ENCODE measurements around the gene PDE10A. TPM values are rescaled to one million over a fixed set of nuclear protein-coding genes. Genes with fewer than 3 reads are reported as not detected.
"Not testable (repeated sequence)": the region's sequence is repeated elsewhere in the genome, so short reads cannot be mapped to it uniquely, and the experiment has no call there.

Gene PDE10A
- total RNA-seq, 1 donor from 2014 or later: 2.7 TPM

DNA sequence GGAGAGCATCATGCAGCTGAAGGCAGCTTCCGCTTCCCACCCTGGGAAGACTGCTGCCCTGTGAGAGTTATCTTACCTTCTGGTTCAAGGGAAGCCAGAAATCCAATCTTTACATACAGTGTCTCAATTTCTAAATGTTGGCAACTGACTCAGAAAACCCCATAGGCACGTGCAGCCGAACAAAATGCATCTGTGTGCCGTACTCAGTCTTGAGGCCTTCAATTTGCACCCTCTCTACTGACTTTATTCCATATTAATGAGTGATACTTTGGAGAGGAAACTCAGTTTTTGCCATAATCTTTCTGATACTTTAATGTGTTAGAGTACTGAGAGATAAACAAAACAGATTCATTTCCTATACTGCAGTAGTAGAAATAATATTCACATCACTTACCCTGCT lies 181.1 kb downstream of the PDE10A start:
- ATAC-seq: no peak
- H3K36me3 ChIP-seq: no peaks in the 10 kb centered on the region
- no peak overlapping the region for H3K4me3 ChIP-seq
- intact Hi-C loops (cut with DNase I): no loop called here
- TF ChIP-seq, protein P1, sequence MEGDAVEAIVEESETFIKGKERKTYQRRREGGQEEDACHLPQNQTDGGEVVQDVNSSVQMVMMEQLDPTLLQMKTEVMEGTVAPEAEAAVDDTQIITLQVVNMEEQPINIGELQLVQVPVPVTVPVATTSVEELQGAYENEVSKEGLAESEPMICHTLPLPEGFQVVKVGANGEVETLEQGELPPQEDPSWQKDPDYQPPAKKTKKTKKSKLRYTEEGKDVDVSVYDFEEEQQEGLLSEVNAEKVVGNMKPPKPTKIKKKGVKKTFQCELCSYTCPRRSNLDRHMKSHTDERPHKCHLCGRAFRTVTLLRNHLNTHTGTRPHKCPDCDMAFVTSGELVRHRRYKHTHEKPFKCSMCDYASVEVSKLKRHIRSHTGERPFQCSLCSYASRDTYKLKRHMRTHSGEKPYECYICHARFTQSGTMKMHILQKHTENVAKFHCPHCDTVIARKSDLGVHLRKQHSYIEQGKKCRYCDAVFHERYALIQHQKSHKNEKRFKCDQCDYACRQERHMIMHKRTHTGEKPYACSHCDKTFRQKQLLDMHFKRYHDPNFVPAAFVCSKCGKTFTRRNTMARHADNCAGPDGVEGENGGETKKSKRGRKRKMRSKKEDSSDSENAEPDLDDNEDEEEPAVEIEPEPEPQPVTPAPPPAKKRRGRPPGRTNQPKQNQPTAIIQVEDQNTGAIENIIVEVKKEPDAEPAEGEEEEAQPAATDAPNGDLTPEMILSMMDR (IDR thresholded peaks at IDR 0.05): no peak
- H3K4me1 ChIP-seq: no peaks in the 10 kb centered on the region
- no peaks in the 10 kb centered on the region for H3K27me3 ChIP-seq (ENCODE audit: low read depth)
- no peak for DNase-seq
- no peaks in the 10 kb centered on the region for H3K9me3 ChIP-seq
- no peak overlapping the region for H3K27ac ChIP-seq

DNA sequence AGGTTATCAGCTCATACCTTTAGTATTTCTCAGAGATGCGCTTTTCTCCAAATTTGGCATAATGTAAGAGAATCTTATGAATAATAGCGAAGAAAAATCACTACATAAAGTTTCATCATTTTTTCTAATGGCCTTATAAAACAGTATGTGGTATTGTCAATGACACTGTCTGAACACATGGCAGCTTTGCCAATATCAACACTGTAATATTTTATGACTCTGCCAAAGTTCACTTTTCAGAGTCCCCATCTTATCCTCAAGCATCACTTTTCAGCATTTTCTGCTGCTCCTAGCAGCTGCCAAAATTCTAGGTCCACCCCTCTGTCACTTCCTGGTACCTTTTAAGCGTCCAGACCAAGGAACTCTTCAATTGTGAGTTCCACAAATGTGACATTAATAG lies 182.1 kb downstream of the PDE10A start:
- Histone ChIP-seq H3K36me3 (no peaks in the 10 kb centered on the region), H3K4me3 (no peak overlapping the region), H3K4me1 (no peaks in the 10 kb centered on the region), H3K9me3 (no peaks in the 10 kb centered on the region), H3K27ac (no peak overlapping the region), H3K27me3 (ENCODE audit: low read depth) (no peaks in the 10 kb centered on the region)
- no peak for ATAC-seq
- no peak for DNase-seq
- intact Hi-C loops (cut with DNase I): no loop called here
- TF ChIP-seq, protein P1 (IDR thresholded peaks at IDR 0.05): no peak

DNA sequence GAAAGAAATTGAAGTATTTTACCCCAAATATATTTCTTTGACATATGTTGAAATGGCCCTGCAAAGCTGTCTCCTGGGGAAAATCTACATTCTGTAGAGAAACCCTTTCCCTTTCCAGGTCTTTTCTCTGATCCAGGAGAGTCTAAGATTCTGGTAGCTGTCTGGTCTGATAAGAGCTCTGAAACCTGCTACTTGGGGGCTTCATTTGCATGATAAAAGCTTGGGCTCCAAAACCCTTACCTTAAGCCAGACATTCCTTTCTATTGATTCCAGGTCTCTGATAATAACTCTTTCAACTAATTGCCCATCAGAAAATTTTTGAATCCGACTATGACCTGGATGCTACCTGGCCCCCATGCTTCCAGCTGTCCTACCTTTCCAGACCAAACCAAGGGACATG lies 184.5 kb downstream of the PDE10A start:
- DNase-seq (no peak), ATAC-seq (no peak)
- no peaks in the 10 kb centered on the region for H3K4me1 ChIP-seq
- no peak overlapping the region for H3K4me3 ChIP-seq
- H3K9me3 ChIP-seq: no peaks in the 10 kb centered on the region
- no peaks in the 10 kb centered on the region for H3K36me3 ChIP-seq
- no peak overlapping the region for H3K27ac ChIP-seq
- H3K27me3 ChIP-seq (ENCODE audit: low read depth): no peaks in the 10 kb centered on the region
- intact Hi-C loops (cut with DNase I): no loop called here
- TF ChIP-seq, protein P1 (IDR thresholded peaks at IDR 0.05): no peak

DNA sequence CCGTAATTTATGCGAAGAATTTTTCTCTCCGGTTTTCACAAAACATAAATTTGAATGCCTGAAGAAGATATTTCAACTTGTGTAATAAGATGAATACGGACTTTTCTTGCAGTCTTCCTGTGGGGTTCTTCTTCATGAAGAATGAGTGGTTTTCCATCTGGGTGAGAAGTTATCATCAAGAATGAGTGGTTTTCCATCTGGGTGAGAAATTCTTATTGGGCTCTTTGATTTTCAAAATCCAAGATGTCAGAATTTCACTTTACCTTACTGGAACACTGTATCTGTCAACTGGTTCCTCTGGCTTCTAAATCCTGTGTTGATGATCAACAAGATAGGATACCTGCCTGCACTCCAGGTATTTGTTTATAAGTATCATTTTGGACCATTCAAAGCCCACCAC lies 193.6 kb downstream of the PDE10A start:
- ATAC-seq: no peak
- no peaks in the 10 kb centered on the region for H3K4me1 ChIP-seq

DNA sequence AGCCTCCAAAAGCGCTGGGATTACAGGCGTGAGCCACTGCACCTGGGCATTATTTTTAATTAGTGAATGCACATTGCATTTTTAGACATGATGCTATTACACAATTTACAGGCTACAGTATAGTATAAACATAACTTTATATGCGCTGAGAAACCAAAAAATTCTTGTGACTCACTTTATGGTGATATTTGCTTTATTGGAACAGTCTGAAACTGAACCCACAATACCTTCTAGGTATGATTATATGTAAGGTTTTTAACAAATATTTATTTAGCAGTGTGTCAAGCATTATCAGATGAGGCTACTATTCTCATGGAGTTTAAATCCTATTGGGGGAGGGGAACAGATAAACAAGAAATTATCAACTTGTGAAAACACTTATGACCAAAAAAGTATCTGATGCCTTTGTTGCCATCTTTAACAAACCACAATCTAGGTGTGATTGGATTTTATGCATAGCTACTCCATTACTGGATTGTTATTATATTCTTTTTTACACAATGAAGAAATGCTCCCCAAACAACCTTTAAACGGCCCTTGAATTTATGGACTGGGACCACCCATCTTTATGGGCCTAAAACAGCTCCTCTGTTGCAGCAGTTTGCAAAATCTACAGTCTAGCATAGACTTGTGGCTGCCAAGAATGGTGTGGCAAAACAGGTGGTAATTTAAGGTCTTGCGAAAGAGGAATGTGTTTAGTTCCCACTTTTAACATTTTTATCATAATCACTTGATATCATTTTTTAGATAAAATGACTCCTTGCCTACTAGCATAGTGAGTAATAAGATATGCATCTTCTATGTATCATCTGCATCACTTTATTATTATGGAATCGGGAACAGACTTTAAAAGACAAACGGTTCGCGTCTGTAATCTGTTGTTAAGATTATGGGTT lies 194.5 kb downstream of the PDE10A start:
- no peak overlapping the region for H3K4me3 ChIP-seq
- no peak for ATAC-seq
- TF ChIP-seq, protein P1 (IDR thresholded peaks at IDR 0.05): no peak
- H3K36me3 ChIP-seq: no peaks in the 10 kb centered on the region
- no peaks in the 10 kb centered on the region for H3K27me3 ChIP-seq (ENCODE audit: low read depth)
- H3K9me3 ChIP-seq: peaks cover 7% of the 10 kb centered on the region
- no peak overlapping the region for H3K27ac ChIP-seq
- DNase-seq: no peak
- H3K4me1 ChIP-seq: no peaks in the 10 kb centered on the region
- intact Hi-C loops (cut with DNase I): no loop called here

More for the DNA sequence above, 193.6 kb downstream of the PDE10A start:
- intact Hi-C loops (cut with DNase I): no loop called here
- no peaks in the 10 kb centered on the region for H3K36me3 ChIP-seq
- DNase-seq: no peak
- H3K9me3 ChIP-seq: no peaks in the 10 kb centered on the region
- TF ChIP-seq, protein P1 (IDR thresholded peaks at IDR 0.05): no peak
- no peak overlapping the region for H3K4me3 ChIP-seq
- H3K27ac ChIP-seq: no peak overlapping the region
- H3K27me3 ChIP-seq (ENCODE audit: low read depth): no peaks in the 10 kb centered on the region

DNA sequence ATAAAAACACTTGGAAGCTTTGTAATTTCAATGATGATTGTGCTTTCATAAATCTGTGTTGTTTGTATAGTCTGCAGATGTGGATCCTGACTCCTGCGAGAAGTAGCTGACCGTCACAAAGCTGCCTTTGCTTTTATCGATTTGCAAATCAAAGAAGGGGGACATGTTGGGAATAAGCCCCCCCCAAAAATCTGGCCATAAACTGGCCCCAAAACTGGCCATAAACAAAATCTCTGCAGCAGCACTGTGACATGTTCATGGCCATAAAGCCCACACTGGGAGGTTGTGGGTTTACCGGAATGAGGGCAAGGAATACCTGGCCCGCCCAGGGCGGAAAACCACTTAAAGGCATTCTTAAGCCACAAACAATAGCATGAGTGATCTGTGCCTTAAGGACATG lies 199.5 kb downstream of the PDE10A start:
- H3K4me3 ChIP-seq; intact Hi-C loops (cut with DNase I); H3K4me1 ChIP-seq; H3K27ac ChIP-seq; ATAC-seq; H3K27me3 ChIP-seq (ENCODE audit: low read depth); DNase-seq; H3K36me3 ChIP-seq: not testable (repeated sequence)
- peaks cover 18% of the 10 kb centered on the region for H3K9me3 ChIP-seq

DNA sequence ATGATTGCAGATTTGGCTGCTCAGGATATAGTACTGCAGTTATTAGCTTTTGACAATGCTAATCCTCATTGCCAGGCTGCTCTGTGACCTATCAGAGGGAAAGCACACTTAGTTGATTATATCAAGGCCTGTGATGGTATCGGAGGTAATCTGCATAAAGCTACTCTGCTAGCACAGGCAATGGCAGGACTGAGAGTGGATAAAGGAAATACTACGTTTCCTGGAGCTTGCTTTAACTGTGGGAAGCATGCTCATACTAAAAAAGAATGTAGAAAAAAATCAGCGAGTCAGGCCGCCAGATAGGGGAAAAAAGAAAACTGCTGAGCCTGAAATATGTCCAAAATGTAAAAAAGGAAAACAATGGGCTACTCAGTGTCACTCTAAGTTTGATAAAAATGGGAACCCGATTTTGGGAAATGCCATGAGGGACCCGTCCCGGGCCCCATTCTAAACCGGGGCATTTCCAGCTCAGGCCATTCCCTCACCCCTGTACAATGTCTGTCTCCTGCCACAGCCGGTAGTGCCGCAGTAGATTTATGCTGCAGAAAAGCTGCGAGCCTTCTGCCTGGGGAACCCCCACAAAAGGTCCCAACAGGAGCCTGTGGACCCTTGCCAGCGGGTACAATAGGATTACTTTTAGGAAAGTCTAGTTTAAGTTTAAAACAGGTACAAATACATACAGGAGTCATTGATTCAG lies 203.3 kb downstream of the PDE10A start:
- H3K27ac ChIP-seq; intact Hi-C loops (cut with DNase I); H3K4me3 ChIP-seq; H3K36me3 ChIP-seq; DNase-seq; H3K27me3 ChIP-seq (ENCODE audit: low read depth); ATAC-seq; H3K4me1 ChIP-seq: not testable (repeated sequence)
- H3K9me3 ChIP-seq: peaks cover 18% of the 10 kb centered on the region

All from lower lobe of right lung (tissue), 2 donors.